GM12874 (cell line): ENCODE data around the gene HSH2D.

Source experiments
- TF ChIP-seq, protein P1 (sequence below): IDR thresholded peaks from 2 replicates; pipeline ENCODE4 v1.5.1; 2011; ENCODE audit warnings: low read depth, mild to moderate bottlenecking, control low read depth, low read length, moderate library complexity; ENCODE audit not compliant: insufficient read depth

HSH2D gene

DNA sequence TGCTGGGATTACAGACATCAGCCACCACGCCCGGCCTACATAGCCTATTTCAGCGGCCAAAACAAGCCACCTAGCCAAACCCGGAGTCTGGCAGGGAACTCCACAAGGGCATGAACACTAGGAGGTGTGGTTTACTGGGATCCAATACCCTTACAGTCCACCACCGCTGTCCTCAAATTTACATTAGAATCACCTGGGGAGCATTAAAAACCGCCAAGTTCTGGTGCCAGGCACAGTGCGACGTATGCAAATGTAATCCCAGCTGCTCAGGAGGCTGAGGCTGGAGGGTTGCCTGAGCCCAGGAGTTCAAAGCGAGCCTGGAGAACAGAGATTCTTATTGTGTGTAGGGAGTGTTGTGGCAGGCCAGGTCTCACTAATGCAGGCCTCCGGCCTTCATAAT, 50.0 kb downstream of the HSH2D start:
- TF ChIP-seq, protein P1, sequence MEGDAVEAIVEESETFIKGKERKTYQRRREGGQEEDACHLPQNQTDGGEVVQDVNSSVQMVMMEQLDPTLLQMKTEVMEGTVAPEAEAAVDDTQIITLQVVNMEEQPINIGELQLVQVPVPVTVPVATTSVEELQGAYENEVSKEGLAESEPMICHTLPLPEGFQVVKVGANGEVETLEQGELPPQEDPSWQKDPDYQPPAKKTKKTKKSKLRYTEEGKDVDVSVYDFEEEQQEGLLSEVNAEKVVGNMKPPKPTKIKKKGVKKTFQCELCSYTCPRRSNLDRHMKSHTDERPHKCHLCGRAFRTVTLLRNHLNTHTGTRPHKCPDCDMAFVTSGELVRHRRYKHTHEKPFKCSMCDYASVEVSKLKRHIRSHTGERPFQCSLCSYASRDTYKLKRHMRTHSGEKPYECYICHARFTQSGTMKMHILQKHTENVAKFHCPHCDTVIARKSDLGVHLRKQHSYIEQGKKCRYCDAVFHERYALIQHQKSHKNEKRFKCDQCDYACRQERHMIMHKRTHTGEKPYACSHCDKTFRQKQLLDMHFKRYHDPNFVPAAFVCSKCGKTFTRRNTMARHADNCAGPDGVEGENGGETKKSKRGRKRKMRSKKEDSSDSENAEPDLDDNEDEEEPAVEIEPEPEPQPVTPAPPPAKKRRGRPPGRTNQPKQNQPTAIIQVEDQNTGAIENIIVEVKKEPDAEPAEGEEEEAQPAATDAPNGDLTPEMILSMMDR = no peak

DNA sequence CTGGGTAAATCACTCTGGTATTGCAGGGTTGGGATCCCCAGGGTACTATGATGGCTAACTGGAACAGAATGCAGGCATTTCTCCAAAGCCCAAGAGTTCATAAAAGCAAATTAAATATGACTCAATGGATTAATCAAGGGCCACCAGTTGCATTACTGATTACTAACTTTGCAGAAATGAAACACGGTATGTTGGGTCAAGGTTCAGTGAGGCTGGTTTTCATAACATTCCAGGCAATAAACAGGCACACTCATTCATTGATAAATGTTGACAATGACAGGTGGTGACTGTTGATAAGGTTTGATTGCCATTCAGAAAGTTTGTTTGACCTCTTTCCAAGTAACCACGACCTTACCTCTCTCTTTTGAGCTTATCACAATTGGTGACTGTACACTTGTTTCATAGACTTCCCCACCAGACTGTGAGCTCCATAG, 53.7 kb downstream of the HSH2D start:
- TF ChIP-seq, protein P1 = no peak

DNA sequence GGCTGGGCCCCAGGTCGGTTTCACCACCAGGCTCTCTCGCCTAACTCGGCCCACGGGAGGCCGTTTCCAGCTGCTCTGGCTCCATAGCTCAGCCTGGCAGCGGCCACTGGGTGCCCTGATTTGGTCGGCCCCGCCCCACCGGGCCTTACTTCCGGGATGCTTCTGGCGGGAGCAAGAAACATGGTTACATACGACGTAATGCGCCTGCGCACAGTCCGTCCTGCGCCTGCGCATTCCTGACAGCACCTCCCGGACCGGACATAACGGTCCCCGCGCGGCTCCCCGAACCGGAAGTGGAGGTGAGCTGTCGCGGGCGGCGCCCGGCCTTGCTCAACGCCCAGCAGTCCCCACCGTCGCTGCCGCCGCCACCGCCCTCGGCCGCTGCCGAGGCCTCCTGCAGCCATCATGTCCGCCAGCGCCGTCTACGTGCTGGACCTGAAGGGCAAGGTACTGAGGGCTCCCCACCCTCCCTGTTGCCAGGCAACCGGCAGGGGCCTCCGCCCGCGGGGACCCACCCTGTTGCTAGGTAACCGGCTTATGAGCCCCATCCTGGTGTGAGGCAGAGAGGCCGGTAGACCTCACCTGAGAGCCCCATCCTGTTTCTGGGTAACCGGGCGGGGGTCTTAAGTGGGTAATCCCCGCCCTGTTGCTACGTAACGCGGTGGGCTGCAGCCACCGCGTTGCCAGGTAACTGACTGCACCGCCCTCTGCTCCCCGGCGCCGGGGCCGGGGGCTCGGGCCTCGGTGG, 54.3 kb downstream of the HSH2D start, which contains the start of gene AP1M1:
TSS of gene AP1M1 (plus strand) at position 290 of the 748 bp plus-strand sequence. CDS start at position 406, 116 bp downstream.
- TF ChIP-seq, protein P1 = no peak

DNA sequence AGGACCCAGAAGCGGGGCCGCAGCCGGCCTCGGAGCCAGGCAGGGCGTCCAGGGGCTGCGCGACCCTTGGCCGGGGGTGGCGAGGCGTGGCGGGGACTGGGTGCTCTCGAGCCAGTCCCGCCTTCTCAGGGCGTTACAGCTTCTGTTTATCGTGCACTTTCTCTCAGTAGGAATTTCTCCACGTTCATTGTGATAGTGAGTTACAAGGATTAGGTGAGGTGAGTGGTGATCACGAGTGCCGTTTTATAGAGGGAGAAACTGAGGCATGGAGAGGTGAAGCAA, 54.8 kb downstream of the HSH2D start:
- TF ChIP-seq, protein P1 = no peak

DNA sequence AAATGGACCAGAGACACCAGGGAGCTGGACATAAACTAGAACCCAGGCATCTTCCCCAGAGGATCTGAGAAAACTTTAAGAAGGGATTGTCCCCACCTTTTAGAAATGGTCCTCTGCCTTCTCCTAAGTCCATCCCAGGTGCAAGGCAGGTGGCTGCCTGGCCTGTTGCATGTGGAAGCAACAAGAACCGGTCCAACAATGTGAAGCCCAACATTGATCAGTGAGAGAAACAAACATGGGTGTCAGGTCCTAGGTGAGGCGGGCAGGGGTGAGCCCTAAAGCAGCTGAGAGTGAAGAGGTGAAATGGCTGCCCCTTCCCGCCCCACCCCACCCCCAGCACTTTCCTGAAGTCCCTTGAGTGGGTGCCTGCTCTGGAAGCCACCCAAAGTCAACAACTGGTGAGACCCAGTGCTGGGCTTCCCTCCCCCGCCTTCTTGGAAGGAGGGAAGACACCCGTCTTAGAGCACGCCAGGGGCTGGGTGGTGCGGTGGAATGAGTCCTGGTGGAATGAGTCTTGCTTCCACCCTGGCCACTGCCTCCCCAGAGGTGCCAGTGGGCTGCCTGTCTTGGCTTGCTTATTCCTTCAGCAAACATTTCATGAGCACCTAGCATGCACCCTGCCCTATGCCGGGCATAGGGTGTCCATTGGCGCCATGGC, 55.9 kb downstream of the HSH2D start:
- TF ChIP-seq, protein P1 = no peak

DNA sequence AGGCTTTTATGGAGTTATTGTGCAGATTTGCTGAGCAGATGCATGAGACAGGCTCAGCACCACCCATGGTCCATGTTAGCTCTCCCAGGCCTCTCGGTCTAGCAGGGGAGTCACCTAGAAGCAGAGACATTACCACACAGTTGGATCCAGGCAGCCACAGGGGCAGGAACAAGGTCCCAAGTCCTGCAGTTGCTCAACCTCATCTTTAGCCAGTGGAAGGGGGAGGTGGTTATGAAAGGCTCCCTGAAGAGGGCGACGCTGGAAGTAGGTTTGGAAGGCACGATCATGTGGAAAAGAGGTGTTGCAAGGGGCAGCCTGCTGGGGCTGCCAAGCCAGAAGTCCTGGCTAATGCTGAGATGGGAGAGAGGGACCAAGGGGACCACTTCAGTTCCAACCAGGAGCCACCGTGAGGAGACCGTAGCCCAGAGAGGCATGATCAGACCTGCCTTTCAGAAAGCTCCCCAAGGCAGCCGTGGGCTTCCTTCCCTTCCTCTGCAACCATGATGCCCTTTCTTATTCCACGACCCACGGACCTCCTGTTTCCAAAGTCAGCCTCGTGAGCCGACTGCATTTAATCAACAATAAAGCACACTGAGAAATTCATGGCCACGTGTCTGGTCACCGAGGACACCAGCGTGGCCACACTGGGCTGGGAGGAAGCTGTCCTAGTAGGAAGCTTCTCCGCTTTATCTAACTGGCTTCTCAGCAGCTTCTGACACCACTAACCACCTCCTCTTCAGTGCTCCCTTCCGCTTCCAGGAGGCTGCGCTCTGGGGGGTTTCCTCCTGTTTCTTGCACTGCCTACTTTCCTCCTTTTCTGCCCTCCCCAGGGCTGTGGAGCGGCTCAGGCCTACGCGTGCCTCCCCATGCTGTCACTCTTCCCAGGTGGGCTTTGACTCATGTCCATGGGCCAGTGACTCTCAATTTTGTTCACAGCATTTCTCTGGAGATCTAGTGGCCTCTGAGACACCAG, 56.8 kb downstream of the HSH2D start:
- TF ChIP-seq, protein P1 = no peak

DNA sequence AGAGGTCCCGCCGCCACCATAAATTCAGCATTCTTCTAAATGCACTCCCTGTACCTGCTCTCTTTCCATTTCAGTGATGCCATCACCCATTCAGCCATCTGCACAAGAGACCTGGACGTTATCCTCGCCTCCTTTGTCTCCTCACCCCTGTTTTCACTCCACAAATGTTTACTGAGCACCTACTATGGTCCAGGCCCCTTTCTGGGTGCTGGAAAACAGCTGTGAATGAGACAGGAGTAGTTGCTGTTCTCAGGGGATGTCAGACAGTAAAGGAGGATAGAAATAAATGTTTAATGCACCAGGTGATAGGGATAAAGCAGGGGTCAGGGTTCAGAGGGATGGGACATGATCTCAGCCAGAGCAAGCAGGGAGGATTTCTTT, 57.5 kb downstream of the HSH2D start:
- TF ChIP-seq, protein P1 = no peak
